Stimulated activated CD4-positive, alpha-beta T cell treated with anti-CD3 and anti-CD28 coated beads, Interleukin-12 subunit alpha, Interleukin-12 subunit beta, amount 100 ng/mL, for 4 hours (primary cell): ENCODE results near the gene C1RL.
"Not testable (repeated sequence)": the region's sequence is repeated elsewhere in the genome, so short reads cannot be mapped to it uniquely, and the experiment has no call there.

Source experiments
- DNase-seq: peaks from one replicate; pipeline ENCODE4 v3.0.0-alpha.2; 2020

C1RL gene

DNA sequence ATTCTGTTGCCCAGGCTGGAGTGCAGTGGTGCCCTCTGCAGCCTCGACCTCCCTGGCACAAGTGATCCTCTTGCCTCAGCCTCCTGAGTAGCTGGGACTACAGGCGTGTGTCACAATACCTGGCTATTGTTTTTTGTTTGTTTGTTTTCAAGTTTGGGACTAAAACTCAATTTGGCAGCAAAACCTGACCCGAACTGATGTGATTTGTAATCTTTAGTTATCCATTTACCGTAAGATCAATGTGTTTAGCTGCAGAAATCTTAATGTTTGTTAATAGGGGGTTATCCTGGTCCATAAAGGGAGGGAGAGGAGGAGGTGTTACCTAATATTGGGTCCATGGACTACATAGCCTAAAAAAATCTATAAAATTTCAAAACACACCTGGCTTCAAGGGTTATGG, 49.2 kb downstream of the C1RL start:
- DNase-seq = no peak

DNA sequence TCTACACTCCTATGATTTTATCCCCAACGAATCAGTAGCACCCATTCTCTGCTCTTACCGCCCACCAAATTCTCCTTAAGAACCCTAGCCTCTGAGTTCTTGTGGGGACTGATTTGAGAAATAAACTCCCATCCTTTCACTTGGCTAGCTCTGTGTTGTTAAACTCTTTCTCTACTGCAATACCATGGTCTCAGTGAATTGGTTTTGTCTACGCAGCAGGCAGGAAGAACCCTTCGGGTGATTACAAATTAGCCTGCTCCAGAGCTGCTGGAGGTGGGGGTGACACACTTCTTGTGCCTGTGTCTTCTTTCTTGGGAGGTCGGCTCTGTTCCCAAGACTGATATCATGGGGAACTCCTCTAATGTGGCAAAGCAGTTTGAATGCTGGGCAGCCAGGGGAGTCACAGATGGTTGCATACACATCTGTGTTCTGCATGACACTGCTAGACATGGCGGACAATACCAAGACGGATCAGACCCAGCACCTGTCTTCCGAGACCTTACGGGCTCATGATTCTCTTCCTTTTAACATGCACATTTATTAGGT, 50.1 kb downstream of the C1RL start:
- no peak for DNase-seq

DNA sequence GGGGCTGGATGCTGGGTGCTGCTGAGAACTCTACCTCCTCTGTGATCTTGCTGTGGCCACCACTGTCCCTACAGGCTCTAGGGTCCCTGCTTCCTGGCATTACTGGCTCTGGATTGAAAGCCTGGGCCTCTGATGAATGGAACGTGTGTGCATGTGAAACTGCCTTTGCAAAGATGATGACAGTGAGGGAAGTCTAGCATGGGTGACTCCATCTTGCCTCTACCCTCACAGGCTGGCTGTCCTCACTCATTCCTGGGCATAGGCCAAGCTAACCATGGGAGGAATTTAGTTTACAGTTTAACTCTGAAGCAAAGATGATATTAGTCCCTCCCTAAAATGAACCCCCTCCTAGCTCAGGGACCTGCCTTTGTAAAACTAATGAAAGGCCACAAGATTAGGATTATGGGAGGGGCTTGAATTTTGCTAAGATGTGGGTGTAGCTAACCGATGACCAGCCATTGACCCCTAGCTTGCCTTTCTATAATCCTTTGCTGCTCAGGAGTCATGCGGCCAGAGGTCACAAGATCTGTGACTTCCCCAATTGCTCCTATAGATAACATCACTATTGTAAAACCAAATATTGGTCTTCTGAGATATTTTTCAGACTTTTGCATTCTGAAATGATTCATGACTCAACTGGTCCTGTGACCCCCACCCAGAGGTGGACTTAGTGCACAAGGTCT, 50.7 kb downstream of the C1RL start:
- DNase-seq = no peak

- DNase-seq = not testable (repeated sequence)
Observed at GRCh38 chr12:7055736-7056135, 53.3 kb downstream of the C1RL start.

DNA sequence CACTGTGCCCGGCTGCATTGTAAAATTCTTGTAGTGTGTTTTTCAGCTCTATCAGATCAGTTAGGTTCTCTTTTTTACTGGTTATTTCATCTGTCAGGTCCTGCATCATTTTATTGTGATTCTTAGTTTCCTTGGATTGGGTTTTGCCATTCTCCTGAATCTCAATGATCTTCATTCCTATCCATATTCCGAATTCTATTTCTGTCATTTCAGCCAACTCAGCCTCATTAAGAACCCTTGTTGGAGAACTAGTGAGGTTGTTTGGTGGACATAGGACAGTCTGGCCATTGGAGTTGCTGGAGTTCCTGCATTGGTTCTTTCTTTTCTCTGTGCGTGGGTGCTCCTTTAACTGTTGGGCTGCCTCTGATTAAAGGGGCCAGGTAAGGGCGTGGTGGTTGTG, 54.1 kb downstream of the C1RL start:
- DNase-seq = no peak

GRCh38 chr12:7049973-7050372, 59.0 kb downstream of the C1RL start:
- DNase-seq = not testable (repeated sequence)

- not testable (repeated sequence) for DNase-seq
Observed at GRCh38 chr12:7049445-7049951, 59.5 kb downstream of the C1RL start.

- DNase-seq = no peak
Observed at GRCh38 chr12:7047306-7047705, 61.7 kb downstream of the C1RL start.

DNA sequence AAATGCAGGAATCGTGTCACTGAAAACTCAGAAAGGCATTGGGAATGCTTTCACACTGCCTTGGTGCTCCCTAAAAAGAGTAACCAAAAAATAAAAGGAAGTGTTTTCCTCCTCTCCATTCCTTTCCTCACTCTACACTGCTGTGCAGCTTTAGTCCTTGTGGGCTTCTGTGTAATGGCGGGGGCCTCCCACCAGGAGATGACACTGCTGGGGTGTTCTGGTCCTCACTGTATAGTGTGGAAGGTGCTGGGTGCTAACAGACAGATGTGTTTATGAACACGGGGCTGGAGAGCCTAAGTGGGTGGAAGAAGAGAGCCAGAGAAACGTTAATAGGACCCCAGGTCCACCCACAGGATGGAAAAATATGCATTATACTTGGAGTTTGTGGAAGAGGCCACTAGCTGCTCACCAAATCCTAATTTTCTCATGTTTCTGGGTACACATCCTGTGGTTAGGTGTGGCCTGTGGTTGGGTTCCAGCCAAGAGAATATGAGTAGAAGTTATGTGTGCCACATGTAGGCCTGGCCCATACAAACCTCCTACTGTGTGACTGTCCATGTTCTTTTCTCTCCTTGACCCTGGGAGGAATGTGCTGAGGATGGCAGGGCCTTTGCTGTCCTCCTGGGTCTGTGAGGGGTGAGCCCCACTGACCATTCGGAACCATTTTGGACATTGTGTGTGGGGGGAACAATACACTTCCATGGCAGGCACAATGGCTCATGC, 62.5 kb downstream of the C1RL start:
- no peak for DNase-seq

- DNase-seq = no peak
Observed at GRCh38 chr12:7045913-7046312, 63.1 kb downstream of the C1RL start.
